ENCODE data around the gene MALL. TPM values are rescaled to one million over a fixed set of nuclear protein-coding genes. Genes with fewer than 3 reads are reported as not detected.

MALL gene
- total and polyA plus RNA-seq, 9 of the 15 experiments (the other 6 are each of a cell fraction or from before 2014, with no cell fraction given) = 0.24 TPM; not detected in 8

DNA sequence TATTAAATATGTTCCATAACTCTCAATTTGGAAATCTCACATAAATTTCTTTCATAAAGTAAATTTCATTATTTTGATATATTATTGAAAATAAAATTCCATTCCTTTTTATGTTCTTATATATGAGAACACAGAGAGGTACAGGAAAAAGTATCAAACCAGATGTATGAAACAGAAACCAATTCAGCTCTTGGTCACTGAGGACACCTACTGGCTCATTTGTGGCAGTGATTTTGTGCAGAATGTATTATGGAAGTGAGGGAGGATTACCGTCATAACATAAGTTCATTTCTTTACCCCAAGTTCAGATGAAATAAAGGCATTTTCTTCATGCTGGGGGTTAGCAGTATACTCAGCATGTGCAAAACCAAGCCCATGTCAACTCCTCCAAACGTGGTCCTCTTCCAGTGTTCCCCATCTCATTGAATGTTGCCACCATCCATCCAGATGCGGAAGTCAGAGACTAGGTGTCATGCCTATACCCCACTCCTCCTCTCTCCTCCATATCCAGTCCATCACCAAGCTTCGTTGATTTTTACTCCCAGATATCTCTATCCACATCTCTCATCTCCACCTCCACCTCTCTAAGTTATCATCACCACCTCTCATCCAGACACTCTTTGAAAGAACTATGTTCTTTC, 41.7 kb upstream of the MALL start:
- H2AFZ ChIP-seq (ENCODE audit: low read depth, low read length) = no peak overlapping the region
- H4K20me1 ChIP-seq (replicated peaks; ENCODE audit: control insufficient read depth, insufficient read depth, low read length) = no peaks in the 10 kb centered on the region
- DNase-seq (ENCODE audit: extremely low read depth in 1 of 4, low spot score in 3 of 4) (peak; percentile 18 to 38 (median 24)), FAIRE-seq (peak; percentile 86), ATAC-seq (peak; percentile 79)
- H3K36me3 ChIP-seq (ENCODE audit: control insufficient read depth, insufficient read depth, low read length) = no peaks in the 10 kb centered on the region
- intact Hi-C loops (cut with micrococcal nuclease) (no loop called here), in situ Hi-C loops (cut with MboI) (no loop called here)
- no peaks in the 10 kb centered on the region for H3K9me3 ChIP-seq (replicated peaks; ENCODE audit: control insufficient read depth, insufficient read depth, low read depth, low read length)
- no peaks in the 10 kb centered on the region for H3K9me1 ChIP-seq (ENCODE audit: control insufficient read depth, insufficient read depth, low read length)
- BruUV-seq (replicated peaks) = no TSS peak
- H3K4me3 ChIP-seq = no peak overlapping the region
- H3K4me2 ChIP-seq (ENCODE audit: insufficient read depth, low read length) = no peak overlapping the region
- H3K4me1 ChIP-seq (replicated peaks in 1 of 2; ENCODE audit: control insufficient read depth in 2 of 2, insufficient read depth in 2 of 2, low read length in 2 of 2) = no peaks in the 10 kb centered on the region
- no peaks in the 10 kb centered on the region for H3K79me2 ChIP-seq (ENCODE audit: control insufficient read depth, insufficient read depth, low read length)
- WGBS (ENCODE audit: insufficient coverage, low coverage, missing lambda C conversion rate) = 8% methylated on average over 4 of the region's 4 CpGs
- H3K27me3 ChIP-seq (ENCODE audit: control insufficient read depth in 2 of 2, insufficient read depth in 2 of 2, low read length in 2 of 2) = no peaks in the 10 kb centered on the region
- CTCF ChIA-PET (ENCODE audit: low intra/inter-chr PET ratio) = no interaction called here
- H3K9ac ChIP-seq (ENCODE audit: insufficient read depth in 1 of 2, low read depth in 2 of 2, low read length in 2 of 2) = no peak overlapping the region
- POLR2A ChIA-PET = interaction anchor here (0.9 kb wide), 1 partner anchor 14 kb away, joined by 3 read pairs; no protein-coding TSS in a partner anchor
- H3K27ac ChIP-seq (ENCODE audit: extremely low read depth, low read depth, low read length) = no peak overlapping the region
- TF ChIP-seq RAD21 (CRISPR knock-in tag; conservative IDR thresholded peaks at IDR 0.05 in 1 of 2, IDR thresholded peaks at IDR 0.05 in 1 of 2) = peak; percentile 42 to 68
- no peak for TF ChIP-seq E2F5 (CRISPR knock-in tag; IDR thresholded peaks at IDR 0.05)
- peak; percentile 52 to 71 (median 69) for TF ChIP-seq CTCF (IDR thresholded peaks at IDR 0.05 in 2 of 3, conservative IDR thresholded peaks at IDR 0.05 in 1 of 3; ENCODE audit: insufficient read depth in 2 of 3, low read depth in 1 of 3, low read length in 3 of 3)
- TF ChIP-seq, protein P1, sequence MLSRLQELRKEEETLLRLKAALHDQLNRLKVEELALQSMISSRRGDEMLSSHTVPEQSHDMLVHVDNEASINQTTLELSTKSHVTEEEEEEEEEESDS (CRISPR knock-in tag; IDR thresholded peaks at IDR 0.05) = no peak
- TF ChIP-seq, protein P2, sequence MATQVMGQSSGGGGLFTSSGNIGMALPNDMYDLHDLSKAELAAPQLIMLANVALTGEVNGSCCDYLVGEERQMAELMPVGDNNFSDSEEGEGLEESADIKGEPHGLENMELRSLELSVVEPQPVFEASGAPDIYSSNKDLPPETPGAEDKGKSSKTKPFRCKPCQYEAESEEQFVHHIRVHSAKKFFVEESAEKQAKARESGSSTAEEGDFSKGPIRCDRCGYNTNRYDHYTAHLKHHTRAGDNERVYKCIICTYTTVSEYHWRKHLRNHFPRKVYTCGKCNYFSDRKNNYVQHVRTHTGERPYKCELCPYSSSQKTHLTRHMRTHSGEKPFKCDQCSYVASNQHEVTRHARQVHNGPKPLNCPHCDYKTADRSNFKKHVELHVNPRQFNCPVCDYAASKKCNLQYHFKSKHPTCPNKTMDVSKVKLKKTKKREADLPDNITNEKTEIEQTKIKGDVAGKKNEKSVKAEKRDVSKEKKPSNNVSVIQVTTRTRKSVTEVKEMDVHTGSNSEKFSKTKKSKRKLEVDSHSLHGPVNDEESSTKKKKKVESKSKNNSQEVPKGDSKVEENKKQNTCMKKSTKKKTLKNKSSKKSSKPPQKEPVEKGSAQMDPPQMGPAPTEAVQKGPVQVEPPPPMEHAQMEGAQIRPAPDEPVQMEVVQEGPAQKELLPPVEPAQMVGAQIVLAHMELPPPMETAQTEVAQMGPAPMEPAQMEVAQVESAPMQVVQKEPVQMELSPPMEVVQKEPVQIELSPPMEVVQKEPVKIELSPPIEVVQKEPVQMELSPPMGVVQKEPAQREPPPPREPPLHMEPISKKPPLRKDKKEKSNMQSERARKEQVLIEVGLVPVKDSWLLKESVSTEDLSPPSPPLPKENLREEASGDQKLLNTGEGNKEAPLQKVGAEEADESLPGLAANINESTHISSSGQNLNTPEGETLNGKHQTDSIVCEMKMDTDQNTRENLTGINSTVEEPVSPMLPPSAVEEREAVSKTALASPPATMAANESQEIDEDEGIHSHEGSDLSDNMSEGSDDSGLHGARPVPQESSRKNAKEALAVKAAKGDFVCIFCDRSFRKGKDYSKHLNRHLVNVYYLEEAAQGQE (IDR thresholded peaks at IDR 0.05; ENCODE audit: borderline replicate concordance) = peak; percentile 28; the same call in 1 of the 2 replicates
- TF ChIP-seq, protein P2 (CRISPR knock-in tag; IDR thresholded peaks at IDR 0.05; ENCODE audit: low read depth) = no peak
- no peak for TF ChIP-seq ZNF280B (CRISPR knock-in tag; IDR thresholded peaks at IDR 0.05)
